HG02884 (cell line): ENCODE measurements around the gene PKIB.
"Not testable (repeated sequence)": the region's sequence is repeated elsewhere in the genome, so short reads cannot be mapped to it uniquely, and the experiment has no call there.

Experiments used
- ATAC-seq: cut with Tn5 transposase; IDR thresholded peaks from one replicate; pipeline ENCODE4 v1.9.1; 2021; ENCODE audit warnings: mild to moderate bottlenecking, moderate library complexity; ENCODE audit not compliant: unreplicated experiment

The PKIB gene

GRCh38 chr6:122620428-122620827 lies 10.2 kb downstream of the PKIB start:
- ATAC-seq: no peak

GRCh38 chr6:122620902-122621301 lies 10.7 kb downstream of the PKIB start:
- no peak for ATAC-seq

- ATAC-seq: no peak
These were observed 11.4 kb downstream of the PKIB start for GRCh38 chr6:122621638-122622037.

- ATAC-seq: no peak
These were observed 12.3 kb downstream of the PKIB start for GRCh38 chr6:122622479-122622878.

GRCh38 chr6:122623279-122623678 lies 13.1 kb downstream of the PKIB start:
- ATAC-seq: no peak

- no peak for ATAC-seq
These were observed 14.6 kb downstream of the PKIB start for GRCh38 chr6:122624853-122625252.

- no peak for ATAC-seq
These were observed 18.5 kb downstream of the PKIB start for GRCh38 chr6:122628714-122629113.

GRCh38 chr6:122631571-122632249 lies 21.5 kb downstream of the PKIB start:
- no peak for ATAC-seq

- ATAC-seq: no peak
These were observed 30.2 kb downstream of the PKIB start for GRCh38 chr6:122640366-122640765.

- no peak for ATAC-seq
These were observed 31.6 kb downstream of the PKIB start for GRCh38 chr6:122641819-122642218.

- ATAC-seq: not testable (repeated sequence)
These were observed 32.4 kb downstream of the PKIB start for GRCh38 chr6:122642604-122643003.

- ATAC-seq: no peak
These were observed 35.1 kb downstream of the PKIB start for GRCh38 chr6:122645256-122645655.

- ATAC-seq: no peak
These were observed 37.6 kb downstream of the PKIB start for GRCh38 chr6:122647765-122648164.

- no peak for ATAC-seq
These were observed 38.5 kb downstream of the PKIB start for GRCh38 chr6:122648726-122649125.

GRCh38 chr6:122649701-122650100 lies 39.5 kb downstream of the PKIB start:
- no peak for ATAC-seq

GRCh38 chr6:122650403-122650802 lies 40.2 kb downstream of the PKIB start:
- ATAC-seq: no peak

GRCh38 chr6:122651031-122651430 lies 40.8 kb downstream of the PKIB start:
- ATAC-seq: no peak

GRCh38 chr6:122651604-122652003 lies 41.4 kb downstream of the PKIB start:
- no peak for ATAC-seq

GRCh38 chr6:122652431-122652830 lies 42.2 kb downstream of the PKIB start:
- no peak for ATAC-seq

- ATAC-seq: no peak
These were observed 42.9 kb downstream of the PKIB start for GRCh38 chr6:122653094-122653493.

- no peak for ATAC-seq
These were observed 43.8 kb downstream of the PKIB start for GRCh38 chr6:122654012-122654411.

GRCh38 chr6:122657601-122658000 lies 47.4 kb downstream of the PKIB start:
- ATAC-seq: no peak

GRCh38 chr6:122660296-122660695 lies 50.1 kb downstream of the PKIB start:
- ATAC-seq: no peak
